ENCODE data around the gene WWOX.

DNA sequence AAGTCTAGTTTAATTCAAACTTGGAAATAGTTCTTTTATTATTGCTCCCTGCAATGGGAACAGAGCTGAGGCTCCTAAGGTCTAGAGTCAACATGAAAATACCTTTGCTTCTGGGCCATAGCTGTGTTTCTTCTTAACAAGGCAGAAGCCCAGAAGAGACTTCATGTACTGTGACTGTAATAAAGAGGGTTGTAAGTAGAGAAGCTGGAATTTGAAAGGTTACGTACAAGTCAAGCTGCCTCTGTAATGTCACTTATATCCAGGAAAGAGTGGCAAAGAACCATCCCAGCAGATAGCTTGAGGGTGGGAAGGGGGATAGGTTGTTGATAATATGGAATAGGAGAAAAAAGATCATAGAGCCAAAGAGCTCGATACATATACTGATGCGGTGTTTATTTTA is 248.6 kb downstream of the WWOX start:
- TF ChIP-seq RFX5 (IDR thresholded peaks at IDR 0.05), result no peak
- TF ChIP-seq PHF8 (IDR thresholded peaks at IDR 0.05; ENCODE audit: borderline replicate concordance, low read depth), result no peak
- no peak for TF ChIP-seq POLR2A (IDR thresholded peaks at IDR 0.05; ENCODE audit: low read length)
- no peak for TF ChIP-seq CTCF (IDR thresholded peaks at IDR 0.05)
- no peak for TF ChIP-seq KDM1A (IDR thresholded peaks at IDR 0.05; ENCODE audit: low read depth)
